Glomerular visceral epithelial cell (primary cell): ENCODE measurements around the gene NUDT9.
A peak's percentile ranks its signal among the peaks of the same experiment; 100 is the strongest.
"Not testable (repeated sequence)": the region's sequence is repeated elsewhere in the genome, so short reads cannot be mapped to it uniquely, and the experiment has no call there.

Source experiments
- DNase-seq: peaks from one replicate; pipeline ENCODE4 v3.0.0-alpha.2; 2016; ENCODE audit errors: extremely low spot score

Gene NUDT9

DNA sequence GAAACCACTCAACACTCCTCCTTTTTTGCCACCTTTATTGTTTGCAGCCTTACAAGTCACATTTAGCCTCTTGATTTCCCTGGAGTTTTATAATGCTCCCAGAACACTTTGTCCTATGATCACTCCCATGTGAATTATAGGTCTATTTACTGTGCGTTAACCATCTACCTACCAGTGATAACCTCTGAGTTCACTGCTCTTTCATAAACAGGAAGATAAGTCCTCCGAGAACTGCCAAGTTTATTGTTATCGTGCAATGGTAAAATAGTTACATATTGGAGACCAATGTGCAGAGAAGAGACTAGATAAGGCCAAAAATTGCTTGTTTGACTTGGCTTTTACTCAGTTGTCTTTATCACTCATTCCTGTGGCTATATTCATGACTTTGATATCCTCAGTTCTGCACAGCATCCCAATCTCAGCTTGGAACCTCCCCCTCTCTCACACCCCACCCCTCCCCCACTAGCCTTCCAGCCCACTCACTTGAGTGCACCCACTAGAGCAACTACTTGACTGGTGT is 12.9 kb upstream of the NUDT9 start:
- no peak for DNase-seq

GRCh38 chr4:87410157-87410556 is 12.2 kb upstream of the NUDT9 start:
- no peak for DNase-seq

DNA sequence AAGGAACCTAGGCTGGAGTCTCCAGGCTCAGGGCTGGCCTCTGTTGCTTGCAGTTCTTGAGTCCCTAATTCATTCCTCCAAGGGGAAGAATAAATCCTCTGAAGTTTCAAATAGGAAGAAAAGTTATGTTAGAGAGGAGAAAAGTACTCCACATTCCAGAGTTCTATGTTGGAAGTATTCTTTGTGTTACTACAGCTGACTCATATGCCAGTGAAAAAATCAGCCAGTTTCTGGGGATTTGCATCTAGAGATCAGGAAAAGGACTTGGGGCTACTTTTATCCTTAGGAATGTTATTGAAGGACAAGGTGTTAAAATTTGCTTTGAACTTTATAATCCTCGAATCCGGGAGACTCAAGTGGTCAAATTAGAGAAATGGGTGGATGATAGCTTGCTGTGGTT is 11.7 kb upstream of the NUDT9 start:
- DNase-seq = no peak

DNA sequence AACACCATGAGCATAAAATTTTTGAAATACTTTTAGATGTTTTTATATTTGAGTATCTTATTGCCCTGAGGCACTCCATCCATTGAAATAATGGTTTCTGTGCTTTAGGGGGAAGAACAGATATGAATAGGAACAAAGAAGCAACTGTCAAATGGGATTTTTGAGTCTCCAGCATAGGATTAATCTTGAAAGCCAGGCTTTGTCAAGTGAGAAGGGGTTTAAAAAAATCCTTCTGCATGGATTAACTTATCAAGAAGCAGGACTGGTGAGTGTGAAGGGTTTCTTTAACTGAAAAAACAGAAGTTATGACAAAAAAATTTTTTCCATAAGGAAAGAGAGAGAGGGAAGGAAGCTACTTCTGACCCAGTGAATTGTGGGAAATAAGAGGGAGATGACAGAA is 7.6 kb upstream of the NUDT9 start:
- no peak for DNase-seq

DNA sequence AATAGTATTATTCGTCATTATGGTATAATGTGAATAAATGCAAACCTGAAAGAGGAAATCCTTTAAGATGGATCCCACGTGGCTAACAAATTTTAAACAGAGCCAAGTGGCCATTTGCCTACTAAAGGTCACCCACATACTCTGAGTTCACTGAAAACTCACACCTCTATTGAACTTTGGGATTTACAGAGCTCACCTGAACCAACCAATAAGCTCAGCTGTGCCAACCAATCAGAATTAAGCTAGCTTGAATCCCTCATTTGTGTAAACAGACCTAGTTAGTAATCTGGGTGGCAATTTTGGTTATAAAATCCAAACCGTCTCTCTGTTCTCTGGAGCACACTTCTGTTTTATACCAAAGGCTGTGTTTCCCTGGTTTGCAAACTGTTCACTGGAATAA is 5.4 kb upstream of the NUDT9 start:
- no peak for DNase-seq

DNA sequence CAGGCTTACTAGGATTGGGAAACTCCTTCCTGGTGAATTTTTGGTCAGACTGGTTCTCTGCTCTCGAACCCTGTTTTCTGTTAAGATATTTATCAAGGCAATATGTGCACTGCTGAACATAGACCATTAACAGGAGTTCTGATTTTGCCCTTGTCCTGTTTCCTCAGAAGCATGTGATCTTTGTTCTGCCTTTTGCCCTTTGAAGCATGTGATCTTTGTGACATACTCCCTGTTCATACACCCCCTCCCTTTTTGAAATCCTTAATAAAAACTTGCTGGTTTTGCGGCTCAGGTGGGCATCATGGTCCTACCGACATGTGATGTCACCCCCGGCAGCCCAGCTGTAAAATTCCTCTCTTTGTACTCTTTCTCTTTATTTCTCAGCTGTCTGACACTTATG is 4.0 kb upstream of the NUDT9 start:
- DNase-seq = not testable (repeated sequence)

GRCh38 chr4:87419578-87420249 is 2.7 kb upstream of the NUDT9 start:
- DNase-seq = no peak

DNA sequence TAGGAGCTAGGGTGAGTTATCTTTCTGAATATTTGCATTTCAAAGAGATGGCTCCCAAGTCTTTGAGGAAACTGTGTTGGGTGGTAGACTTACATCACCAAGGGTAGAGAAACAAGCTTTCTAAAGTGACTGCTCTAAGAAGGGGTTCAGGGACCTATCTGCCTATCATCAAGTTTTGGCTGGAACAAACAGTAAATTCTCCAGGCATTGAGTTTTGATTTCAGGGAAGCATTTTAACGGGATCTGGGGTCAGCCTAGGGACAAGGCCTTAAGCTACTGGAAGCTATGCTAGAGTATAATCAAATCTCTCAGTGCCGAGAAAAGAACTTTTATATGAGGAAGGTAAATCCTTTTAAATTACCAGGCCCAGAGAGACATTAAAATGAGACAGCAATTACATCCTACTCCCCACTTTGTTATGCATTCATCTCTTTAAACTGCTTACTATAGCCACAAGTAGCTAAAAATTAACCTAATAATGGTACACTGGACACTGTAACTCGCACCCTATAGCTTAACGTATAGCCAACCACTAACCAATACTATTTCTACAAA is 2.0 kb upstream of the NUDT9 start:
- no peak for DNase-seq

- peak; percentile 36 for DNase-seq
Measured at GRCh38 chr4:87423317-87424098, 1.1 kb downstream of the NUDT9 start.

GRCh38 chr4:87424099-87424543 is 1.7 kb downstream of the NUDT9 start:
- DNase-seq = peak; percentile 16

DNA sequence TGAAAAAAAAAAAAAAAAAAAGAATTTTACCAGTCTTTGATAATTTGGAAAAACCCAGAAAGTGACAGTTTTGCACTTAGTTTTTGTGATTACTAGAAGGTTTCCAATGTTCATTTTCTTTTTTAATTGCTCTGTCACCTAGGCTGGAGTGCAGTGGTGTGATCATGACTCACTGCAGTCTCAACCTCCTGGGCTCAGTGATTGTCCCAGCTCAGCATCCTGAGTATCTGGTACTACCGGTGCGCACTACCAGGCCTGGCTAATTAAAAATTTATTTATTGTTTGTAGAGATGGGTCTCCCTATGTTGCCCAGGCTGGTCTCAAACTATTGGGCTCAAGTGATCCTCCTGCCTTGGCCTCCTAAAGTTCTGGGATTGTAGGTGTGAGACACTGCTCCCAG is 3.3 kb downstream of the NUDT9 start:
- no peak for DNase-seq

GRCh38 chr4:87426865-87427517 is 4.6 kb downstream of the NUDT9 start:
- DNase-seq = no peak

- no peak for DNase-seq
Measured at GRCh38 chr4:87427518-87427868, 5.1 kb downstream of the NUDT9 start.

- DNase-seq = no peak
Measured at GRCh38 chr4:87428979-87429378, 6.6 kb downstream of the NUDT9 start.

DNA sequence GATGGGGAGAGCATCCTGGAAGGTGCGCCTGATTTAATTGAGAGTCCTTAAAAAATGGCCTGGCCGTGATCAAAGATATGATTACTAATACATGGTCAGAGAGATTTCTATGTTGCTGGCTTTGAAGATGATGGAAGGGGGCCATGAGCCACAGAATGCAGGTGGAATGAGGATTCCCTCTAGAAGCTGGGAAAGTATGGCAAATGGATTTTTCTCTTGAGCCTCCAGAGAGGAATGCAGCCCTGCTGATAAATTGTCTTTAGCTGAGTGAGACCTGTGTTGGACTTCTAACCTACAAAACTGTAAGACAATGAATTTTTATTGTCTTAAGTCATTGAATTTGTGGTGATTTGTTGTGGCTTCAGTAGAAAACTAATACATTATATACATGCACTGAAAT is 7.7 kb downstream of the NUDT9 start:
- DNase-seq = no peak

DNA sequence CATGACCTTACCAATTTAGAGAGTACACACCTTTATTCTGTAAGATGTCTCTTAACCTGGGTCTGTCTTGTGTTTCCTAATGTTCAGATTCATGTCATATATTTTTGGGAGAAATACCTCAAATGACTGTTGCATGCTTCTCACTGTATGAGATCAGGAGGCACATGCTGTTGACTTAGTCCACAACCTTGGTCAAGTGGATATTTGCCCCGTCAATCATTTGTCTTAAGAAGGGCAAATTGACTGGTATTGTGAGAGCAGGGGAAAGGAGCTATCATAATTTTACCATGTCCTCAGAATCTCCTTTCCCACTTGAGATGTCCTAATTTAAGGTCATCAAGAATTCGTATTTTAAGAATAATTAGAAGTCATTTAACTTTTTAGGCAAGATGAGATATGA is 11.0 kb downstream of the NUDT9 start:
- DNase-seq = no peak

GRCh38 chr4:87442889-87443288 is 20.5 kb downstream of the NUDT9 start:
- no peak for DNase-seq

- DNase-seq = no peak
Measured at GRCh38 chr4:87444741-87445140, 22.4 kb downstream of the NUDT9 start.

GRCh38 chr4:87445964-87446363 is 23.6 kb downstream of the NUDT9 start:
- no peak for DNase-seq

DNA sequence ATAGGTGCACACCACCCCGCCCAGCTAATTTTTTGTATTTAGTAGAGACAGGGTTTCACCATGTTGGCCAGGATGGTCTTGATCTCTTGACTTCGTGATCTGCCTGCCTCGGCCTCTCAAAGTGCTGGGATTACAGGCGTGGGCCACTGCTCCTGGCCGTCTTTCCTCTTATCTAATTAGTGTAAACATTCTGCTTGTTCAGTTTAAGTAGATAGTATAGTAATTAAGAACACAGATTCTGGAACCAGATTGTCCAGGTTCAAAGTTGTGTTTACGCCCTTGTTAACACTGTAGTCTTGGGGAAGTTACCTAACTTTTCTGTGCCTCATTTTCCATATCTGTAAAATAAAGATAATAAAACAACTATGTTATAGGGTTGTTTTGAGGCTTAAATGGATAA is 24.0 kb downstream of the NUDT9 start:
- not testable (repeated sequence) for DNase-seq

- no peak for DNase-seq
Measured at GRCh38 chr4:87451537-87451936, 29.2 kb downstream of the NUDT9 start.

DNA sequence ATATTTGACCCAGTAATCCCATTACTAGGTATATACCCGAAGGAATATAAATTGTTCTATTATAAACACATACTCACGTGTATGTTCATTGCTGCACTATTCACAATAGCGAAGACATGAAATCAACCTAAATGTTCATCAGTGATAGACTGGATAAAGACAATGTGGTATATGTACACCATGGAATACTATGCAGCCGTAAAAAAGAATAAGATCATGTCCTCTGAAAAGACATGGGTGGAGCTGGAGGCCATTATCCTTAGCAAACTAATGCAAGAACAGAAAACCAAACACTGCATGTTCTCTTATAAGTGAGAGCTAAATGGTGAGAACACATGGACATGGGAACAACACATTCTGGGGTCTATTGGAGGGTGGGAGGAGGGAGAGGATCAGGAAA is 36.5 kb downstream of the NUDT9 start:
- DNase-seq = no peak
